Brain pericyte (primary cell): ENCODE data around the gene ARHGEF35.
"Not testable (repeated sequence)": the region's sequence is repeated elsewhere in the genome, so short reads cannot be mapped to it uniquely, and the experiment has no call there.

ENCODE experiments used
- DNase-seq: peaks from one replicate; pipeline ENCODE4 v3.0.0-alpha.2; 2012; ENCODE audit warnings: low read depth, low spot score

ARHGEF35 gene

DNA sequence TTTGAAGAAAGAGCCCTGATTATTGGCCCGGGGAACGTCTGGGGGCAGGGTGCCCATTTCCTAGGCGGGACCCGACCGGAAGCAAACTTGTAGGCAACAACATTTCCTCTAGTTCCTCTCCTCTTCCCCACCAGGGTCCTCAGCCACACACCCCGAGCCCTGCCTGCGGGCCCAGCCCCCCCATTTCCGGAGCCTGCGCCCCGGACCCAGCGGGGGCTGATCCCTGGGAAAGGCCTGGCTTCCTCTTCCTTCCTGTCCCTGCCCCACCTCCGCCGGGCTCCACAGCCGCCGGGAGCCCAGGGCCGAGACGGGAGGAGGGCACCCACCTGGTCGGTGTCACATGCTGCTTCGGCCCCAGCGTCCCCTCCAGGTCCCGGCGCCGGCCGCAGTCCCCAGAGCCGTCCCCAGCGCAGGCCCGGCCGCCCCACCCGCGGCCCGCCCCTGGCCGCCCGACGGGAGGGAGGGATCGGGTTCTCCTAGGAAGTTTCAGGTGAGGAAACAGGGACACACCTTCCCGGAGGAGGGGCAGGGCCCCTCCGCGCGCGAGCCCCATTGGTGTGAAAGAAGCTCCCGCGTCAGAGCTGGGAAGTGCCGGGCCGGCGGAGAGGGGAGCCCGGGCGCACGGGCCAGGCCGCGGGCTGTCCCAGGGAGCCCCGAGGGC lies at the start of gene ARHGEF35:
Gene ARHGEF35, minus strand, starts transcription at position 622 of the 661 bp plus-strand sequence. CDS start 7,450 bp downstream, outside the sequence.
- DNase-seq, result not testable (repeated sequence)

DNA sequence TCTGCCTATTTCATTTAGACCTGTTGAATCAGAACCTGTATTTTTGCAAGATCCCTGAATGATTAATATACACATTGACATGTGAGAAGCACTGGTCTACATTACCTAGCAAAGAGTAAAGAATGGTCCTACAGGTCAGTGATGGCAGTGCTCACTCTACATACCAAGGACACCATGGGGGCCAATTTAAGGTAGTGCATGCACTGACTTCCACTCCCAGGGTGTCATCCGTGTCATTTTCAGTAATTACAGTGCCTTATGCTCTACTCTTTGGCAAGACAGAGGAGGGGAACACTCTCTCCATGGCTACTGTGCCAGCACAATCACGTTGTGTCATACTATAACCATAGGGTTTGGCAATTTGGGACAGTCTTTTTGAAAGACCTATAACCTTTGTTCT lies 49.7 kb upstream of the ARHGEF35 start:
- DNase-seq, result not testable (repeated sequence)

DNA sequence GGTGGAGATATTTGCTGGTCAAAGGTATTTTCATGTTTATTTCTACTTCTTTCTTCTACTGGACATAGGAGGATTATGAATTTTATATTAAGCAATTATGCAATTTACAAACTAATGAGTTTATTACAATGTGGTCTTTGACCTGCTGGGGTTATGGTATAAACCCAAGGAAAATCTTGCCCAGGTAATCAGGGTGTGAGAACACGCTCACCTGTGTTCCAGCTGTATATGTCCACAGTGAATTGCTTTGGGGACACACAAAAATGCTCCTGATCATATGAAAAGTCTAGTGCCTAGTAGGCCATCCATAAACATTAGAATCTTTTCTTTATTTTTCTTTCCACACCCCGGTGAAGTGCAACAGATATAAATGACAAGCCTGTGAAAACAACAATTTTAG lies 43.7 kb upstream of the ARHGEF35 start, which contains the start of gene OR2A42:
Gene OR2A42, minus strand, starts transcription at position 241 of the 400 bp plus-strand sequence. CDS start 6,762 bp downstream, outside the sequence.
- not testable (repeated sequence) for DNase-seq

DNA sequence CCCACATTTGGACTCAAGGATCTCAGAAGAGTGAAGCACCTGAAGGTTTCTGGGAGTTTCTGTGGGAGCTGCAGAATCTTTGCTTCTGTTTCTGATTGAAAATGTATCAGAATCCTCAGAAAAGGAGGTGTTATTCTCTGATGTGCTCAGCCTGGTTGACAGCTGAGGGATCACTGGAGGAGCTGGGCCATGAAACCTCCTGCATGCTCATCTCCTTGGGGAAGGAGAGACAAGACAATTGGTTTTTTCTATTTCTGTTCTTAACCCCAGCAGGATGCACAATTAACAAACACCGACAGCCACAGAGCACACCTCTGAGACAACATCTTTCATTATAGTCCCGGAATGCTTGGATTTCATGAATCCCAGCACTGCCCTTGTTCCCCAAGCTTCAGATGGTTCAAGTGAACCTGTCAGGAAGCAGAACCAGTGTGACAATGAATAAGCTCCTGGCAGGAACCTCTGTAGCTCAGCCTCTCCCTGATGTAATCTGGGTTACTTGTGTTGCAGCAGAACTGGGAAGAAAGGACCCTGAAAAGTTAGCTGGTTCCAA lies 43.0 kb upstream of the ARHGEF35 start:
- not testable (repeated sequence) for DNase-seq

DNA sequence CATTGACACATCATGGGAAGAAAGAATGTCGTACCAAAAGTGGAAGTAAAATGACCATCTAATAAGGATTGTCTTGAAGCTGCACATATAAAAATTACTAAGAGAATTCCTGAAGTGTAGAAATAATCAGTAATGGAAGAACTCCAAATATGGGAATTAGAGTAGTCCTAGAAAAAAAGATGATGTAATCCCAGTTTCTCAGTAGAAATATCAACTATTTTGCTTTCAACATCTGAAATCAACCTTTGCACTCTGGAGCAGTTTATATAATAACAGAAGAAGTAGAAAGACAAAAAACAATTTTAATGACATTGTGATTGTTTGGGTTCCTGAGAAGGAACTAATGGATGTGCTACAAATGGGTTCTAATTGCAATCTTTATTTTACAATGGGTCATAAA lies 37.4 kb upstream of the ARHGEF35 start:
- DNase-seq, result not testable (repeated sequence)

DNA sequence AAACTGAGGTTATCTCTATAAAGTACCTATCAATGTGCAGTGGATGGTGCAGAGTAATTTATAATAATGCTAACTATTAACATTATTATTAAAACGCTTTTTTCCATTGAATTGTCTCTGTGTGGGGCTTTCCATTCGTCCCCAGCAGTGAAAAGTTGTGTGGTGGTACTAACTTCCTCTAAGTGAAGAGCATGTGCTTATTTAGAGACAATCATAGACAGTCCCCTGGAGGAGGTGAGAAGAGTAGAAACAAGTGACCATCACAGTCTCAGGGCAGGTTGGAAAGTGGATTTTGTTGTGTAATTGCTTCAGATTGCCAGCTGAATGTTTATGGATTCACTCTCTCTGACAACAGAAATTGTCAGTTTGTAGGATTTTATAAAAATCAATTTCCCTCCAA lies 35.4 kb upstream of the ARHGEF35 start:
- not testable (repeated sequence) for DNase-seq

DNA sequence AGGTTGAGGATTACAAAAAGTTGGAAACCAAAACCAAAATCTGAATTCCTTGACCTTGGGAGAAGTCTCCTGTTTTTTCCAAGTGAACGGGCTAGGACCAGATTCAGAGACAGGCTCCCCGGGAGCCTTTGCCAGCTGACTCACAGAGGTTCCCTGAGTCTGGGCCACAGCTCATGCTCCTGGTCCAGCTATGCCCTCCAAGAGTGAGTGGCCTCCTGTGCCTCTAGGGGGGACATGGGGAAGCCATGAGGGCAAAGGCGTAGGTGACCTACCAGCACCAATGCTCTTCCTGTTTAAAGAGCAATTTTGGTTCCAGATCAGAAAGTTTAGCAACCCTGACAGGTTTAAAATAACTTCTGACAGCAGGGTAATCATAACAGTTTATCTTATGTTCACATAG lies 33.2 kb upstream of the ARHGEF35 start:
- DNase-seq, result not testable (repeated sequence)

DNA sequence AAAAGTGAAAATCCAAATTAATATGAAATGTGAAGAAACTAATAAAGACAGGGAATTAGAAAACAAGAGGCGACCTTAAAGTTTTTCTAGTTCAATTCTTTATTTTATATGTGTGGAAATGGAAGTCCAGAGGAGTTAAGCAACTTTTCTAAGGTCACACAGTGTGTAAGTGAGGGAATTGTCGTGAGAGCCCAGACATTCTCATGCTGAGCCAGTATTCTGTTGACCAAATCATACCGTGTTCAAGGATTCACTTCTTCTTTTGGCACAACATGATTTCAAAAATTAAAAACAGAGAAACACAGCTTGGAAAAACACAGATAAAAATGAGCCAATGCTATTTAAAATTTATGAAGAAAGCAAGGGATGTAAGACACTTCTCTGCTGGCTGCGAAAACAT lies 31.2 kb upstream of the ARHGEF35 start:
- not testable (repeated sequence) for DNase-seq

DNA sequence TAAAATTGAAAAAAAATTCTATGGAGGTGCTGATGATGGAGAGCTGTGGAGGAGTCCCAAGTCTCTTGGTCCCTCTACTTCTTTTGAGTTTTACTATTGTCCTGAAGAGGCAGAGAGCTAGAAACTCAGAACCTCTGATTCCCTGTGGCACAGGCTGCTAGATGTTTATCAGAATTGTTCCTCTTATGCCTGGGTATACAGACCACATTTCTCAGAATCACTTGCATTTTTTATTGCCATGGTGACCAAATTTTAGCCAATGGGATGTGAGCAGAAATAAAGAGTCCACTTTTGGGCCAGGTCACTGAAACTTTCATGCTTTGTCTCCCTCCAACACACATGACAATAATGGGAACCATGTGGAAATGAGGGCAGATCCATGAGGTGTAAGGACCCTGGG lies 28.0 kb upstream of the ARHGEF35 start:
- not testable (repeated sequence) for DNase-seq

DNA sequence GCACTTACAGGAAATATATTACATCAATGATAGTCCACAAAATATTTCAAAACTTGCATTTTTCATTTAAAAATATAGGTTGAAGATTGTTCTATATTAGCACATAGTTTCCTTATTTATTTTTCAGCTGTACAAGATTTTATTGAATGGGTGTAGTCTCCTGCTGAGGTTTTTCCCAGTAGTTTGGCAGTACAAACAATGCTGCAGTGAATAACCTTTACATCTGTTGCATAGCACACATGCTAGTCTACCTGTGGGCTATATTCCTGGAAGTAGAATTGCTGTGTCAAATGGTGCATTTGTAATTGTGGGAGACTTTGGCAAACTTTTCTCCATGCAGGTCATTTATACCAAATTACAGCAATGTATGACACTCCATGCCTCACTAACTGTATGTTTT lies 24.9 kb upstream of the ARHGEF35 start:
- DNase-seq, result not testable (repeated sequence)

DNA sequence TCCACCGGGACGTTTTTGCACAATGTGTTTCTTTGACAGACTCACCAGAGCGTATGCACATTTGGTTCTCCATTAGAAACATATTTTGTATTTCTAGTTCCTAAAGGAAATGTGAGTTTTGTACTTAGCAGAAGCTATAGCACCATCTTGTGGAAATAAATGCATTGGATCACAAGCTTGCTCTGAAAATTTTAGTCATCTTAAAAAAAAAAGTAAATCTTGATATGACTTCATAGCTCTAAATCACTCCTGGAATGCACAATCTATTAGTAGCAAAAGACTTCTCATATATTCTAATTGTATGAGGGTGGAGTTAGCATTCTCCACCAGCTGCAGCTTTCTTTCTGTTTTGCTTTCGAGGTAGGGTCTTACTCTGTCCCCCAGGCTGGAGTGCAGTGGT lies 23.5 kb upstream of the ARHGEF35 start:
- not testable (repeated sequence) for DNase-seq

DNA sequence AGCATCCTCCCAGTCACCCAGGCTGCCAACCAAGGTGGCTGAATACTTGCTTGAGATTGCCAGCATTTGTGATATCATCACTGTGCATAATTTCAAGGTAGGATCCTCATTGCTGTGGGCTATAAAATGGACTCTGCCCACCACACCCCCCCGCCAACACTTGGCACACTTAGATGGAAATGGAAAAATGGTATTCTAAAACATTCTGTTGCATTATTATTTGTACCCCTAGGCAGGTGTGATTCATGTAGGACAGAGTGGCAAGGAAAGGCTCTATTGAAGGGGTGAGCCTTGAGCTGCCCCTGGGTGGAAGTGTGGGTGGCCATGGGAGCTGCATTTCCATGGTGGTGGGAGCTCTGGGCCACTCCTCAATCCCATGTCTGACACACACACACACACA lies 22.9 kb upstream of the ARHGEF35 start:
- DNase-seq, result not testable (repeated sequence)

DNA sequence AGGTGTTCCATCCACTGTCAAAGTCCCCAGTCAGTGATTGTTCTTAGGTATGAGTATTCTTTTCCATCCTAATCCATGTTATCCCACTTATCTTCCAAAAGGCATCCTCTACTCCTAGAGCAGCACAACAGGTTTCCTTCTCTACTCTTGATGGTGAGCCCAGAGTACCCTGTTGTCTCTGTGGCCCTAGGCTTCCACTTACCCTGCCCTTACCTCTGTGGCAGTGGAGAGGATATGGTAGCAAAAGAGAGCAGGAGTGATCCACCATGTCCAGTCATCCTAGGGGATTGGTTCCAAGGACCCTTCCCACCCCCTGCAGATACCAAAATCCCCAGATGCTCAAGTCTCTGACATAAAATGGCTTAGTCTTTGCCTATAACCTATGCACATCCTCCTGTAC lies 21.6 kb upstream of the ARHGEF35 start:
- not testable (repeated sequence) for DNase-seq

DNA sequence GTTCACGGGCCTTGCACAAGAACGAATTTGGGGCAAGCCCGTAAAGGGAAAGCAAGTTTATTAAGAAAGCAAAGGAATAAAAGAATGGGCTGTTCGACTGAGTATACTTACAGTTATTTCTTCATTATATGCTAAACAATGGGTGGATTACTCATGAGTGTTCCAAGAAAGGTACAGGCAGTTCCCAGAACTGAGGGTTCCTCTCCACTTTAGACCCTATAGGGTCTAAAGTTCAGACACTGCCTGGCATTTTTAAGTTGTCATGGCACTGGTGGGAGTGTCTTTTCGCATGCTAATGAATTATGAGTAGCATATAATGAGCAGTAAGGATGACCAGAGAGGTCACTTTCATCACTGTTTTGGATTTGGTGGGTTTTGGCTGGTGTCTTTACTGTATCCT lies 9.7 kb upstream of the ARHGEF35 start:
- DNase-seq, result not testable (repeated sequence)

DNA sequence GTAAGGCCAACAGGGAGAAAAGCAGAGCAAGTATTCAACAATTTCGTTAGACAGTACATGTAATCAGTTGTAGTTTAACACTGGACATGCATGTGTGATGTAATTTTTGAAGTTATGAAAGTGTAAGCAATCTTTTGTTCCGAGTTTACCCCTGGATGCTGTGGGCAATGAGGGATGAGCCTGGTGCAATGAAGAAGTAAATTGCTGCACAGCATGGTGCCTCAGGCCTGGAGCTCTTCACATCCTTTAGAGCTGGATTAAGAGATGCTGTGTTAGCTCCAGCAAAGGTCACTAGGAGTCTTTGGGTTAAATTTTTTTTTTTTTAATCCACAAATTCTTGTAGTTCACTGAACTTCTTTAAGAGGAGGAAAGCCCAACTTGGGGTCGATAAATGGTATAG lies 7.5 kb upstream of the ARHGEF35 start:
- DNase-seq, result not testable (repeated sequence)

DNA sequence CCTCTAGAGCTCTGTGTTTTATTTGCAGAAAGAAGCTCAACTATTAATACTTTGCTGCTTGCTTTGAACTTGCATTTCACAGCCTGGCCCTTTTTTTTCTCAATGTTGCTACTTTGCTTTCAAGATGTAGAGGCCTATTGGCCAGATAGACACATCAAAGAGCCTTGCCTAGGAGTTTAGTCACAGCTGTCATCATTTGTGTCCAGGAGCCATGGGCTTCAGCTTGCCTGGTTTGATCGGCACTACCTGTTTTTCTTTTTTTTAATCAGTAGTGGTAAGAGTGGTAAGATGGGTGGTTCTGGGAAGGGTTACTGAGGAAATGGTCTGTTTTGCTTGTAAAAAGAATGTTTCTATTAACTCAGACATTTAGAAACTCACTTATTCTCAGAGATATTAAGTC lies 6.3 kb upstream of the ARHGEF35 start:
- not testable (repeated sequence) for DNase-seq

DNA sequence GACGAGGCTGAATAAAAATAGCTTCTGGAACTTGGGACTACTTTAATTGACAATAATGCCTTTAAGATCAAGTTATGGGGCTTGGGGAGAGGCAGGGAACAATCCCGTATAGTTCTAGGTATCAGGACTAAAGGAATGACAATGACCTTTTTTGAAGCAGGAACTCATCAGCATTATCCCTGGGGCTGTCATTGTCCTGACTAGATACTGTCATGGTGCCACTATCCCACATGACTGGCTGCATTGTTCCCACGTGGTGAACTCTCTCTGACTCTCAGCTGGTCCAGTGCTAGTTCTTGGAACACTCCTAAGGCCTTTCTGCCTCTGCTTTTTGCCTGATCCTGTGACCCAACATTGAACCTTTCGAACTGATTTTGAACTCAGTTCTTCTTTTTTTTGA lies 3.3 kb upstream of the ARHGEF35 start:
- not testable (repeated sequence) for DNase-seq

DNA sequence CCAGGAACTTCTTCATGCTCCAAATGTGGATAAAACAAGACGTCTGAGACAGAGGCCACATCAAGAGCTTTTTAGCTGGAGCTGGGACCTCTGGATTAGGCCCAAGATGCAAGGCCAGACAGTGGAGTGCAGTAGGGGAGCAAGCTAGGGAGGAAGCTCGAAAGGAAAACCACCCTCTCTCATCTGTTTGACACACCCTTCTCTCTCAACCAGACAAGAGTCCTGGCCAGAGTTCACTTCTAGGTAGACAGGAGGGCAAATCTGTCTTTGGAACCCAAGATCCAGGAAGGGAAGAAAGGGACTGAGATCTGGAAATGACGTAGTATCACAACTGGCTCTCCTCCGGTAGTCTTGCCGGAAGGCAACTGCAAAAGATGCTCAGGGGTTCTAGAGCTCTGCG lies 1.2 kb downstream of the ARHGEF35 start:
- not testable (repeated sequence) for DNase-seq

DNA sequence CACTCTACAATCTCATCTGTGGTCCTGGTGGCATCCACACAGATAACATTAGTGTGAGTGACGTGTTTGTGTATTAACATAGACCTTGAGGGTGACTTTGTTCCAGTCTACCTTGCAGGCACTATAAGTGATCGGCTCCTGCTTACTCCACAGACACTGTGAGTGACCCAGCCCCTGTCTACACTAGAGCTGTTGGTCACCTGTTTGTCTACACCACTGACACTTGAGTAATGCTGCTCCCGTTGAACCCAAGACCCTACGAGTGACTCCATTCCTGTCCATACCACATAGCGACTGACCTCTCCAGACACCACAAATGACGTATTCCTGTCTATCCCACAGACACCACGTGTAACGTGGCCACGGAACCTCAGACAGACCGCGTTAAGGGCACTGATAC lies 1.9 kb downstream of the ARHGEF35 start:
- not testable (repeated sequence) for DNase-seq

DNA sequence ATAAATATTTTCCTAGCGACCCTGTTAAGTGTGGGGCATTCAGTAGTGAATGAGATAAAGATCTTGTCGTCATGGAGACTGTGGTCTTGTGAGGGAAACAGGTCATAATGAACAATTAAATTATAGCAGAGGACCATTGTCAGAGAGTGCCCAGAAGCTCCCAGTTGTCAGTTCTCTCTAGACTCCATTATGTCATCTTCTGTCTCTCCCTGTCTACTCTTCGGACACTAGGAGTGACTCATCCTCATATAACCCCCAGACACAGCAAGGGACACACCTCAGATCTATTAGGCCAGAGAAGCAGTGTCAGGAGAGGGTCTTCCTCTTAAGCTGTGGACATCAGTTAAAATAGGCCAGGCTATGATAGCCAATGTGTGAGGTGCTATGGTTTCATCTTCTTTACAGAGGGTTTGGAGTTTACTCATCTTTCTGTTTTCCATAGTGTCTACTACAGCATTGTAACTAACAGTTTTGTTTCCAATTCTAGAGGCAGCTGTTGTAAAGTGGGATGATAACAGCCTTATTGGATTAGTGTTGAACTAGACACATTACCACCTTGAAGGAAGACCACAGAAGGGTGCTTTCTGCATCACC lies 7.0 kb downstream of the ARHGEF35 start:
- DNase-seq, result not testable (repeated sequence)

DNA sequence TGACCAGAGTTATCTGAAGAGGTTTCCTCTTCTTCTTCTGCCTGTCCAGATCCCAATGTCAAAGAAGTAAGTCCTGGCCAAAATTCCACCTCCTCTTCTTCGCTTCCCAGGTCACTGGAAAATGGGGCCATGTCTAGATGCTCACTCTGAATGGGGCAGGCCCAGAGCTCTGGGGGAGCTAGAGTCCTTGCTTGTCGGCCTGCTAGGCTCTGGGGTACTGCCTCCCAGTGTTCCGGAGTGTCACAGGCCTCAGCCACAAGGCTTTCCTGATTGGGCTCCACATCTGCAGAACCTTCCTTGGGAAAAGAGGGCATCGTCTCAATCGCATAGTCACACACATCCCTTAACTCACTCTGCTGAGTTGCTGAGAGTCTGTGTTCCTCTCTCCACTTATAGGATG lies 7.8 kb downstream of the ARHGEF35 start:
- not testable (repeated sequence) for DNase-seq

DNA sequence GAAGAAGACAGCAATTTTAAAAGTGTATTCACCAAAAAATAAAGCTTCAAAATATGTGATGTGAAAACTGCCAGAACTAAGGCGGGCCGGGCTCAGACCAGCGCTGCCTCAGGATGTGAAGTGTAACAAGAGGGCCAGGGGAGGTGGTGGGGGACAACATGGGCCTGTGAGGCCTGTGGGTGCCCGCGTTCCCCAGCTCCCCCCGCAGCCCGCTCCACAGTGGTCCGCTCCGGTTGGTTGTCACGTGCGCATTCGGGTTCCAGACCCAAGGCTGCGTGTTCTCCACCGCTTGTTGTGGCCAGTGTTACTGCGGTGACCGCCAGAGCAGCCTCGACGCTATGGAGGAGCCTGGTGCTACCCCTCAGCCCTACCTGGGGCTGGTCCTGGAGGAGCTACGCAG lies 12.5 kb downstream of the ARHGEF35 start, which contains the start of gene CTAGE4:
Gene CTAGE4, plus strand, starts transcription at position 301 of the 400 bp plus-strand sequence. Its CDS starts 38 bp downstream, at position 339.
- DNase-seq, result not testable (repeated sequence)

DNA sequence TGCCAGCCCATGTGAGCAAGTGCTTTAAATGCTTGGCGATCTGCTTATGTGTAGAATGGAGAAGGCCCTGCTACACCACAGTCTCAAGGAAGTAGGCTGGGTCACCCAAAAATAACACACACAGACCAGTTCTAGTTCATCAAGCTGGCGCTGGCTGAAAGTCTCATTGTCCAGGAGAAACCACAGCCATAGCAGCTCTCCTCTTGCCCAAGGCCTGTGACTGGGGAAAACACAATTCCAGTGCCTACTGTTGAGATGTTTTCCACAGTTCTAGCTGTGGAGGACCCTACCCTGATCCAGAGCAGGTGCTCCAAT lies 16.5 kb downstream of the ARHGEF35 start:
- not testable (repeated sequence) for DNase-seq
